Testis (tissue), 2 donors: ENCODE data around the gene GABARAPL1.

Experiments used
- CTCF ChIP-seq, 3 experiments: fragments of 450-650 bp in 2 of 3; fragments of 200-600 bp in 1 of 3; sonication (generic) in 1 of 3; IDR thresholded peaks; one replicate each; pipeline ENCODE4 v1.5.1; 2016 to 2019; ENCODE audit warnings: antibody characterized with exemption in 3 of 3, mild to moderate bottlenecking in 2 of 3, moderate library complexity in 1 of 3
- POLR2A ChIP-seq: fragments of 450-650 bp; IDR thresholded peaks from one replicate; pipeline ENCODE4 v1.6.1; 2017; ENCODE audit warnings: antibody characterized with exemption, mild to moderate bottlenecking, moderate library complexity

GRCh38 chr12:10221846-10222245, 9.2 kb downstream of the GABARAPL1 start:
- TF ChIP-seq POLR2A (no peak), CTCF (IDR thresholded peaks at IDR 0.05) (no peak)
